Ovary (tissue), 3 donors: ENCODE measurements around the gene ATG16L2.

Experiments
- EP300 ChIP-seq: sonication (generic); formaldehyde crosslinking; IDR thresholded peaks from one replicate; pipeline ENCODE4 v1.6.1; 2017; ENCODE audit warnings: antibody characterized with exemption
- POLR2A ChIP-seq: fragments of 450-650 bp; IDR thresholded peaks from one replicate; pipeline ENCODE4 v1.6.1; 2017; ENCODE audit warnings: antibody characterized with exemption, mild to moderate bottlenecking, moderate library complexity
- TF ChIP-seq, protein P1 (sequence below), 3 donors: fragments of 450-650 bp in 2 of 3; fragments of 200-600 bp in 1 of 3; IDR thresholded peaks; one replicate each; pipeline versions ENCODE4 v1.5.1 to v1.8.0; 2016 to 2022; ENCODE audit warnings: antibody characterized with exemption in 3 of 3, mild to moderate bottlenecking in 1 of 3
- donor health status: DM: no; HTN: no; CAD: no.

DNA sequence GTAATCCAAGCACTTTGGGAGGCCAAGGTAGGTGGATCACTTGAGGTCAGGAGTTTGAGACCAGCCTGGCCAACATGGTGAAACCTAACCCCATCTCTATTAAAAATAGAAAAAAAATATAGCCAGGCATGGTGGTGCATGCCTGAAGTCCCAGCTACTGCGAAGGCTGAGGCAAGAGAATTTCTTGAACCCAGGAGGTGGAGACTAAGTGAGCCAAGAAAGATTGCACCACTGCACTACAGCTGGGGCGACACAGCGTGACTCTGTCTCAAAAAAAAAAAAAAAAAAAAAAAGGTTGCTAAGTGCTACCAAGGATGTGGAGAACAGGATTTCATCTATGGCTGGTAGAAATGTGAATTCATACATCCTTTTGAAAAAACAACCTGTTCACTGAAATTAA is 36.6 kb downstream of the ATG16L2 start:
- TF ChIP-seq, protein P1, sequence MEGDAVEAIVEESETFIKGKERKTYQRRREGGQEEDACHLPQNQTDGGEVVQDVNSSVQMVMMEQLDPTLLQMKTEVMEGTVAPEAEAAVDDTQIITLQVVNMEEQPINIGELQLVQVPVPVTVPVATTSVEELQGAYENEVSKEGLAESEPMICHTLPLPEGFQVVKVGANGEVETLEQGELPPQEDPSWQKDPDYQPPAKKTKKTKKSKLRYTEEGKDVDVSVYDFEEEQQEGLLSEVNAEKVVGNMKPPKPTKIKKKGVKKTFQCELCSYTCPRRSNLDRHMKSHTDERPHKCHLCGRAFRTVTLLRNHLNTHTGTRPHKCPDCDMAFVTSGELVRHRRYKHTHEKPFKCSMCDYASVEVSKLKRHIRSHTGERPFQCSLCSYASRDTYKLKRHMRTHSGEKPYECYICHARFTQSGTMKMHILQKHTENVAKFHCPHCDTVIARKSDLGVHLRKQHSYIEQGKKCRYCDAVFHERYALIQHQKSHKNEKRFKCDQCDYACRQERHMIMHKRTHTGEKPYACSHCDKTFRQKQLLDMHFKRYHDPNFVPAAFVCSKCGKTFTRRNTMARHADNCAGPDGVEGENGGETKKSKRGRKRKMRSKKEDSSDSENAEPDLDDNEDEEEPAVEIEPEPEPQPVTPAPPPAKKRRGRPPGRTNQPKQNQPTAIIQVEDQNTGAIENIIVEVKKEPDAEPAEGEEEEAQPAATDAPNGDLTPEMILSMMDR (IDR thresholded peaks at IDR 0.05), result no peak
- TF ChIP-seq EP300, result no peak
- no peak for TF ChIP-seq POLR2A
